GM19468 (cell line): Measurements from ENCODE around the gene FIGN.

Experiments used
- ATAC-seq: cut with Tn5 transposase; IDR thresholded peaks from one replicate; pipeline ENCODE4 v1.9.1; 2021; ENCODE audit warnings: mild to moderate bottlenecking, moderate library complexity, moderate number of reproducible peaks; ENCODE audit not compliant: unreplicated experiment; ENCODE audit errors: extremely low read depth

FIGN gene

DNA sequence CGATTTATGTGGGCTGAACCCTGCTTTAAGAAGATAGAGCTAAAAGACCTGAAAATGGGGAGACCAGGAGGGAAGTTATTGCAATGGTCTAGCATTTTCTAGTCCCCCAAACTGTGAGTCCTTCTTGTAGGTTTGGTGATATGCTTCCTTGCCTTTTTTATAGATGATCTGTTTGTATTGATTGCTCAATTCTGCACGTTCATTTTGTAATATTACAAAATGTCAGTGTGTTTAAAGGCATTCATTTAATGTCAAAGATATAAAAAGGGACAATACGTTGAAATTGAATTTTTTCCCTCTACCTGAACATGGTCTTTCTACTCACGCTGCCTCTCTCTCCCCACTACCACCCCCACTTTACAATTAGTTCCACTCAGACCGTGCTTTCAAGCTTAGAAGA lies 5.6 kb upstream of the FIGN start:
- no peak for ATAC-seq

DNA sequence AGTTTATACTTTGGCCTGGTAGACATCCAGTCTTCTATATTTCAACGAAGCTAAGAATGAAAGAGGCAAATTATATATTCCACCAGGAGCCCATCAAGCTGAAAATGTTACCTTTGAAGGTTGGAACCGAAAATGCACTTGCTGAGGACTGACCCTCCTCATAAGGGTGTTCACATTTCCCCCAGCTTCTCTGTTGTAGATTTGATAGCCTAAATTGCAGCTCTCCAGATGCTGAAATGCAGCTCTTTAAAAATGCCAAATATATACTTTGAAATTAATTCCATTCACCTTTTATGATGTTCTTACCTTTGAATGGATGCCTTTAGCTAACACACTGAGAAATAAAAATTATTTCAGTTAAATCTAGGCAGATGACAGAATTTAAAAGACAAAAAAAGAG lies 1.8 kb upstream of the FIGN start:
- ATAC-seq, result no peak

DNA sequence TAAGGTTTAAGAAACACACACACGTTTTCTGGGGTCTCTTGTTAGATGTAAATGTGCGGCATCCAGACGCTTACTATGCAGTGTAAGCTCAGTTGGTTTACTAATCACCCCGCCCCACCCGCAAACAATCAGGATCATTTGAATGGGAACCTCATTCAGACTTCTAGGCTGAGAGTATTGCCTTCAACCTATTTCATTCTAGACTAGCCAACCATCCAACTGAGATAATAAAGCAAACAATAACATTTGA lies 1.3 kb upstream of the FIGN start:
- no peak for ATAC-seq

DNA sequence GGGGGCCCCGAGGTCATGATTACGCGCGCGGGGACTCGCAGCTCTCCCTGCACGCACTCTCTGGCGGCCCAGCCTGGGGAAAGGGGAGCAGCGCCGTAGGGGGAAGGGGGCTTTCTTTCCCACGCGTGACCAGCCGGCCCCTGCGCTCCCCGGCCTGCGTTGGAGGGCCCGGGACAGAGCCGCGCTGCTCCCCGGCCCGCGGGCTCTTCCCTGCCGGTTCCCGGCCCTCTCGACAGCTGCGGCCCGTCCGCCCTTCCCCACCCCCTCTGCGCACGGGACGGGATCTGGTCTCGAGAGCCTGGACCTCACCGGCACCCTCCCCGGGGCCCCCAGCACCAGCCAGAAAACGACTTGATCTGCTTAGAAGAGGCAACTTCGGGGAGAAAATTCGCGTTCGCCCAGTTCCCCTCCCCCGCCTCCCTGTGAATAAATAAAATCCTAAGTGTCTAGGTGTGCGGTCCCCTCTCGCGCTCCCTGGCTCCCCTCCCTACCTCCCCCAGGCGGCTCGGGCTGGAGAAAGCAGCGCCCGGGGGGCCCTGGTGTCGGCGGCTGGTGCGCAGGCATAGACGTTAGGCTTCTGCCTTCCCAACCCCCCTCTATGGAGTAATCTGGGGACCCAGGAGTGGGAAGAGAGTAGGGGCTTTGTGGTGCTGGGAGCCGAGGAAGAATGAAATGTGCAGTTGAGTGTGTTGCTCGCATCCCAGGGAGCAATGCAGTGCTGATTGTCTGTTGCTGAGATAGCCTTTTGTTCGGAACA lies 803 bp upstream of the FIGN start:
- no peak for ATAC-seq

DNA sequence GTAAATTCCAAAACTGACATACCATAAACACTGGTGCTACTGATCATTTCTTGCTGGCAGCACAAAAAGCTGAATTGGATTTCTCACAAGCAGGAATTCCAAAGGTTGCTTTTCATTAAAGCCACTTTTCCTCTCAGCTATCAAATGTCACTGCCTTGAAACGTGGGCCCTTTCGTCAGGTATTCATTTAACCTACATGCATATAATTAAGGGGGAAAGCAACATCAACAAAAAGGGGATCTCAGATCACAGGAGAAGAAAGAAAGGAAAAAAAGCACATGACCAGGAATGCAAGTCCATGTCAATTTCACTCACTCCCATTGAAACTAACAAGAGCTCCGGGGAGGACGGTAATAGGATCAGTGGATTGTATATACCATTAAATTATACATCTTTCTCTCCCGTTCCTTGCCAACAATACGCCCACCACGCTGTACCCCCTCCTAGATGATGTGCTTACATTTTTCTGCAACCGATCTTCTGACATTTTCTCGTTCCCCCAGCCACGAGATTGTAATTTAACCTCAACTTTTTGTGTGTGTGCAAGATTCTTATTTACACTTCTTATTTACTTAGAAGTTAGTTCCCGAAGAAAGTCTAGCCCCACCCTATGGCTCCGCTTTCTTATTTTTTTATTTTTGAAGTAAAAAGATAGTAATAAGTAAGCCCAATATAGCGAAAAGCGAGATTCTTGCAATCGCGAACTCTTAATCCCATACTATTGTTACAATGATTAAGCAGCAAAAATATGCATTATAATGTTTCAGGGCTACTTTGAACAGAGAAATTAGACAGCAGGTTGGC lies 725 bp downstream of the FIGN start:
- no peak for ATAC-seq

DNA sequence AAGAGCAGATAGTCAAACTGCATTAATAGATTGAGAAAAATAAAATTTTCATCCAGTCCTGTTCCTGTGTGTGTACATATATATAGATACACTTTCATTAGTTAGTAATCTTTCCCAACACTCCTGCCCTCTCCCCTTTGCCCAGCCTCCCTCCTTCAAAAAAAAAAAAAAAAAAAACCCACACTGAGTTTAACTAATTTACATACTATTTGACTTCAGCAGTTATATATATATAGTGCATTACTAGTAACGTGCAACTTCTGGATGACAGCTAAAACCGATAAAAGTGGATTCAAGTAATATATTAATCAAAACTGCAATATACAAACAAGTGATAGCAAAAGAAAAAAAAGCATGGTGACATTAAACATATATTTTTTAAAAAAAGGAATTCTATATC lies 1.4 kb downstream of the FIGN start:
- ATAC-seq, result no peak

DNA sequence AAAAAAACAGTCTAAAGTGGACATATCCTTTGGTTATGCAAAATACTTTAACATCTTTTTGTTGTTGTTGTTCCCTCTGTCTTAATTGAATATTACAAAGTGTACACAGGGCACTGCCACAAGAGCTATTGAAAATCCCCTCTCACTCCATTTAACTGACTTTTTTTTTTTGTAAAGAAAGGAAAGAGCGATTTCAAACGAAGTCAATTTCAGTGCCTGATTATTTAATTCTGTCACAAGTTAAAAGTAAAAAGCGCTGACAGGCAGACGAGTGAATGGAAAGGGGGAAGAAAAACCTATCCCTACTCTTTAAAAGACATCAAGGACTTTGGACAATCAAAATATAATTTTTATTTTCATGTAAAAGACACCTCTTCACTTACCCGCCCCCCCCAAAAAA lies 1.9 kb downstream of the FIGN start:
- ATAC-seq, result no peak

DNA sequence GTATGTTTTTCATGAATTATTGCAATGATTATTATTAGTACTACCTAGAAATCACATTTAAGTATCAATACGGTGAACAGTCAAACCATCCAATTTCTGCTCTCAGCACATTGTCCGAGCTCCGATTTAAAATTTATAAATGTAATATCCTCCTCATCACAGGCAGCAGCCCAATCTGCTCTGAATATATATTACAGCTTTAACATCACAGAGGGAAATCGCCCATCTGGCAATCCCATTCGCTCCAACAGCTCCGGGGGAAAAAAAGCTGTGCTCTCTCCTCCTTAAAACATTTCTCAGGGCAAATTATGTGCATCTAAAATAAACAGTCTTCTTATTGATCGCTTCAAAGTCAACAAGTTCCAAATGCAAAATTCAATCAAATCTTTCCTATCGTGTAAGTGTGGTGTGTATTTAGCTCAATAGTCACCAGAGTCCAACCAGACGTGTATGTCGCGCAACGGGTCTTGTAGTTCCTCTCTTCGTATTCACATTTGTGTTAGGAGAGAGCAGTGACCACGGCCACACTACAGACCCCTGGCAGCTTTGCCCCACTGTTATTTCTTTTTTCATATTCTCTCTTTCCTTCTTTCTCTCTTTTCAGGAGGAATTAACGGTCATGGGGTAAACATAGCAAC lies 2.4 kb downstream of the FIGN start:
- ATAC-seq, result no peak

DNA sequence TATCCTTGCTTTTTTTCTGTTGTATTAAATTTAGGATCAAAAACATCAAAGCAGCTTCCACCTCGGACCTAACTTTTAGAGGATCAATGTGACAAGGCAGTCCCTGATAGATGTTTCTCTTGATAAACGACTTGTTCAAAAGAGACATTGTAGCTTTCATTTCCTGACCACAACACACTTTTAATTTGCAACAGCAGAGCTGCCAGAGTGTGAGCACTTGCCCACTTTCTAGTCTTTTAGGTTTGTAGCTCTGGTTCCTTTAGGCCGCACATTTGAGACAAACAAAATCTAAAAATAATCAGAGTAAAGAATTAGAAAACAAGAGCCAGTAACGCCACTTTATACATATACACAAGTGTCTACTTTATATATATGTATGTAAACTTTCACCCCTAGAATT lies 3.1 kb downstream of the FIGN start:
- ATAC-seq, result no peak

DNA sequence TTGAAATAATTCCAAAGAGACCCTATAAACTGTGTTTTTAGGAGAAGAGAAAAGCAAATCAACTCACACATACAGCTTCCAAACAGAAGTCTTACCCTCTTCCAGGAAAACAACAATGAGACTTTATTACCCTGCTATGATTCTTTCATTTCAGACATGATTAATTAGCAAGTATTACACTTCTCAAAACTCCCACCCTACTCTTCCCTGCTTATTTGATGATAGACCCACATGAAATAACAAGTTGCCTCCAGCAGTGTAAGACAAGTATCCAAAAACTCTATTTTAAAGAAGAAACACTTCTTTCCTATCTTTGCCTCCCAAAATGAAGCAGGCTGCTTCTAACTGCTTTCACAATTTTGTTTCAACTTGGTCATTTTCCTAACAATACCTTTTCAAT lies 4.1 kb downstream of the FIGN start:
- no peak for ATAC-seq

DNA sequence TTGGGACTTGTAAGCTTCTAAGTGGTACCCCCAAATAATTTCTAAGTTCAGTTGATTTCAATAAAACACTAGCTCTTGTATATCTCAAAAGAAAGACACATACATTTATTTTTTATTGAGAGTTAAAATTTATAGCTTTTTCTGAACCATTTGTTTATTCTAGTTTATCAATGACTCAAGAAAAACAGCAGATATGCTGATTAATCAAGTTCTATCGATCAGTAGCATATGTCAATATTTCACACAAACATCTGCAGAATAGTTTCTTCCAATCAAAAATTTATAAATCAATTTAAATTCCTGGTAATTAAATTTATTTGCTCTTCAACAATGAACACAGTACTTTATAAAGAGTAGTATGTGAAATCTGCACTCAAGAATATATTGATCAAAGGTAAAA lies 5.3 kb downstream of the FIGN start:
- ATAC-seq, result no peak

DNA sequence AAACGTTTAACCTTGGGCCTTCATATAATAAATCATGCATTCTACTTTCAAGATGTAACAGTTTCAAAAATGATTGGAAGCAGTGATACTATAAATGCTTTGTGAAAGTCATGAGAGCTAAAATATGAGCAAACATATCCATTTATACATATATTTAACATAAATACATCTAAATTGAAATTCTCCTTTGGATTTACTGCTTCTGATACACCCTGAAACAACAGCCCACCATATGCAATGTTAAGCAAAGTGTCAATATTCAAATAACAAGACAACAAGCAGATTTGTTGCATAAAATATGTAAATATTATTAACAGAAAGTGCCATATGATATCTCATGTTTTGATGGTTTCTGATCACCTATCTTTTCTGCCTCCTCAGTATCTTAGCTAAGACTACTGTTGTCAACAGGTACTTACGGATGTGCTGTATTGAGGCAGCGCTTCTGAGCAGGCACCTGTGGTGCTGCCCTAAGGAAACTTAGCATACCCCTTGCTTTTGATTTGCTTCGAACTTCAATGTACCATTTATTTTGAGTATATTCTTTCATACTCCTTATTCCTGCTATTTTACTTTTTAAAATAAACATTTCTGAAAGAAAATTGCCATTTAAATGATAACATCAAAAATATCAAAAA lies 6.1 kb downstream of the FIGN start:
- no peak for ATAC-seq

DNA sequence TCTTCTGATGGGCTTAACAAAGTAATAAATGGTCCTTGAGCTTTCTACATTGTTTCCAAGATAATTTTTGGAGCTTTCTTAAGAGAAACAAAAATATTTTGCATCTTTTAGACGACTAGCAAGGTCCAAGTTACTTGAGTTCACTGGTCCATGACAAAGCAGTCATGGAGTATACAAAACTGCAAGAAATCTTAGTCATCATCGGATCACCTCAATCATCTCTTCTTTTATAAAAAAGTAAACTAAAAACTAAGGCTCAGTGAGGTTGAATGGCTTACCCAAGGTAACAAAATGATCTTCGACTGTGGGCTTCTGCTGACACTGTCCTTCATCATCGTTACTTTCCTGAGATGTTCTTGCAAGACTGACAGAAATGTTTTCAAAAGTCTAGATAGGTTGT lies 11.9 kb downstream of the FIGN start:
- ATAC-seq, result no peak

DNA sequence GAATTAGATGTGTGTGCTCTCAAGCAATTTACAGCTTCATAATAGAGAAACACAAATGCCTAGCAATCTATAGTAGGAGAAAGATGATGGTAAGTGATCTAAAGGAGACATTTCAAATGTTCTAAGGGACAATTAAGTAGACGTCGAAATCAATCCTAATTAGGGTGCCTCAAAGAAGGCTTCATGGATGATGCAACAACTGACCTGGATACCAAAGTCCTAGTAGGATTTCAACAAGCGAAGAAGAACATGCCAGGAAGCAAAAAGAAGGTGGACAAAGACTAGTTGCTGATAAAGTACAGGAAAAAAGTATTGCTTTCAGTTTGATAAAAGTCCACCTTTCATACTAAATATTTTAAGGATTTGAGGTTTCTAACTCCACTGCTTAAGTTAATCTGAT lies 12.5 kb downstream of the FIGN start:
- ATAC-seq, result no peak

DNA sequence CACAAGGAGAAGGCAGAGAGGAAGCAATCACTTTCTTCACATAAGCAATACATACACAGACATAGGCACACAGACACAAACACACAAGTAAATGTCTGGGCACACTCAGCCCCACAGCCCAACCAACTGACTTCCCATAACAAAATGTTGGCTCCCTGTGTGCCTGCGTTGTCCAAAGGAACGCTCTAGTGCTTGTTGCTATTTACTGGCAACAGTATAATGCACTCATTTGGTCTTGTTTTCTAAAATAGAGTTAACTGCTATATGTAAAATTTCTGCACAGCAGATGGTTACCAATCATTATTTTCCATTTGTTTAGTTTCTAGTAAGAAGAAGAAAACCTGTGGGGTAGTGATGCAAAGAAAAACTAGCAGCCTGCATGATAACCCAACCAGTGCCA lies 16.5 kb downstream of the FIGN start:
- no peak for ATAC-seq

DNA sequence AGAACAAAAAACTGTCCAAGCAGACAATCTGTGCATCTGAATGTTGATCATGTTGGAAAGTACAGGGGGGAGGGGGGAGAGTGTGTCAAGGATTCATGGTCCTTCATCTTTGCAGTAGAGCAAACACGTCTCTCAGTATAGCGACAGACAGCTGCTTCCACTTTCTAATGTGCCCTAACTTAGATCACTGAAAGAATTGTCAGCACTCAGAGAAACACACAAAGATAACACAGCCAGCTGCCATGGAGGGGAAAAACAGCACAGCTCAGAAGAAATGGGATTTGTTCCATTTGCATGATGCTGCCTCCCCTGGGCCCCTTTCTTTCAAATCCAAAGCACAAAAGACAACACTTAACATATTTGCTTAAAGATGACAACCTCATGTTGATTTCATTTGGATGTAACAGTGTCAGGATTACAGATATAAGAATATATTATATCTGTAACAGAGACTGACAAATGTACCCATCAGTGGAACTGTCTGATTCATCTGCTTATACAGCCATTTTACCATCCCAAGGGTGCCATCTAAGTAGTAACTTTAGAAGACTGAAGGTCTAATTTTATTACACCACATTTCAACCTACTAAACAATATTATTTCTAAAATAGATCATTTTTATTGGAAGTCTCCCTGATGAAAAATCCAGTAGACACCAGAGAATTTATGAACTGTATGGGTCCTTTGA lies 17.7 kb downstream of the FIGN start:
- no peak for ATAC-seq

DNA sequence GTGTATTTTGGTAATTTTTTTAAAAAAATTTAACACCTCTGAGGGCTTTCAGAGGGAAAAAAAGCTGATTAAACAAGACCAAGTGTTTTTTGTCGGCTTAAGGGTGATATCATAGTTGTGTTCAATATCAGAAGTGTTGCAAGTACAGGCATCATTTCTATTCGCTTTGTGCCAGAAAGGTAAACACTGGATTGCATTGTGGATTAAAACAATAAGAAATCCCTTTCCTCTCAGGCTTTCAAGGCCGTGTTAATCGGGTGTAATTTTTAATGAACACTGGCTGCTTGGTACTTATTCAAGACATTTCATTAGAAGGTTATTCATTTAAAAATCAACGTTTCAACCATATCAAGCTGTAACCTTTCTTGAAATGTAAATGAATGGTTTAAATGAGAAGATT lies 18.3 kb downstream of the FIGN start:
- no peak for ATAC-seq

DNA sequence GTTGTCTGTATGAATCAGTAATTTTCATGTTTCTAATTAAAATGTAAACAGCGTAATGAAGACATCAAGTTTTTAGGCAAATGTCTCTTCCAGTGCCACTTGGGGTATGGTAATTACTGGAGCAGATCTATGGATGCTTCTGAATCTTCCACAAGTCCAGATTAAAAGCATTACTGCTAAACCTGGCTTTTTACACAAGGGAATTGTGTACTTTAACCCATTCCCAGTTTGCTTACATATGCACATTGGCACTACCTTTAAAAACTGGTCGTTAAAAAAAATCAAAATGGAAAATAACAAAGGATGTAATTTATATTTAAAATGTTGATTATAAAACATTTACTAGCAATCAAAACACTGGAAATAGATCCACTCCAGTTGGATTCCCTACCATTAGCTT lies 19.7 kb downstream of the FIGN start:
- no peak for ATAC-seq

DNA sequence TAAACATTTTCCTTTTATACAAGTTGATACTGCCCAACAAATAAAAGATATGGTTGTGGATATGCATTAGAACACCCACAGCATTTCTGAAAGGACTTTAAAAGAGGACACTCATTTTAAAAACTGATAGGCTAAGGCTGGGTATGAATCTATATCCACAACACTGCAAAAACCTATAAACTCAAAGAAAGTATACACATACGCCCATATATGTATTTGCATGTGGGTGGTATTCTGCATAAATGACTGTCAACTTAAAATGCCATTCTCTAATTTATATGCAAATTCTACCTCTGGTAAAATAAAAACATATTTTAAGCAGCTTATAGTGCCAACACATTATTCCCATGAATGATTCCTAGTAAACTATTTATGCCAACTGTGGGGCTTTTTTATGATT lies 20.1 kb downstream of the FIGN start:
- ATAC-seq, result no peak

DNA sequence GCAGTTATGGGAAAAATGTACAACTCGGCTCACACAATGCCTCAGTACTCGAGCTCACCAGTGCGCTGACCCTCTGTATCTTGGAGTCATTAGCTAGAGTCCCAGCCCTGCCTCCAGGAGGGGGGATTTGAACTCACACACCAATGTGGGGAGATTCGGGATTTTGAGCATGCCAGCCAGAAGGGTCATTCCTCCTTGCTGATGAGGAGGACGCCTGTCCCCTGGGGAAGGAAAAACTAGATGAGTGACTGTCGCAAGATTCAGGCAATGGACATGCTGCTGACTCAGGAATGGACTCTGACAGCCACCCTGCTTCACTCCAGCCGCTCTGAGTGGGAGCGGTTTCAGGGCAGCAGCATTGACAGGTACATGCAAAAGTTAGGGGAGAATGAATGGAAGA lies 20.6 kb downstream of the FIGN start:
- ATAC-seq, result no peak
